Keratinocyte (primary cell): ENCODE results near the gene XKRX. TPM values are rescaled to one million over a fixed set of nuclear protein-coding genes. Genes with fewer than 3 reads are reported as not detected.

Source experiments
- DNase-seq: peaks from one replicate; pipeline ENCODE4 v3.0.0-alpha.2; 2011; ENCODE audit warnings: low read depth, missing footprints, low spot score
- FAIRE-seq: peaks from 2 replicates; lab custom pipeline; 2011; peaks lifted over from hg19 to GRCh38; lab: Jason Lieb, UNC
- H2AFZ ChIP-seq: 2 replicates; pipeline ENCODE4 v1.6.0; 2012; ENCODE audit warnings: low read length, control low read depth, inconsistent platforms; ENCODE audit not compliant: control insufficient read depth
- H3K27ac ChIP-seq: 2 replicates; pipeline ENCODE4 v1.5.1; 2011; ENCODE audit warnings: low read length; ENCODE audit not compliant: control insufficient read depth, insufficient read depth
- H3K27me3 ChIP-seq: 3 replicates; pipeline ENCODE4 v1.6.0; 2011; ENCODE audit warnings: low read length; ENCODE audit not compliant: control insufficient read depth, insufficient read depth; ENCODE audit errors: extremely low read depth
- H3K36me3 ChIP-seq, 2 experiments: 2 replicates in 1 of 2; 3 replicates in 1 of 2; pipeline ENCODE4 v1.5.1; 2011; ENCODE audit warnings: low read length in 2 of 2, mild to moderate bottlenecking in 1 of 2; ENCODE audit not compliant: control insufficient read depth in 2 of 2, insufficient read depth in 2 of 2; ENCODE audit errors: extremely low read depth in 1 of 2
- H3K4me1 ChIP-seq: 3 replicates; pipeline ENCODE4 v1.5.1; 2011; ENCODE audit warnings: low read length; ENCODE audit not compliant: control insufficient read depth, insufficient read depth; ENCODE audit errors: extremely low read depth
- H3K4me2 ChIP-seq: 3 replicates; pipeline ENCODE4 v1.6.0; 2011; ENCODE audit warnings: low read depth, low read length; ENCODE audit not compliant: control insufficient read depth, insufficient read depth; ENCODE audit errors: extremely low read depth
- H3K4me3 ChIP-seq, 3 experiments: fragments of 200-600 bp in 1 of 3; sonication (generic) in 1 of 3; 2 replicates in 2 of 3; 3 replicates in 1 of 3; pipeline ENCODE4 v1.5.1; 2011 to 2016; ENCODE audit warnings: low read length in 3 of 3, mild to moderate bottlenecking in 3 of 3, control low read depth in 2 of 3, inconsistent platforms in 1 of 3, low read depth in 1 of 3, mixed read lengths in 1 of 3, mixed run types in 1 of 3, moderate library complexity in 1 of 3; ENCODE audit not compliant: control insufficient read depth in 2 of 3, insufficient read depth in 2 of 3; ENCODE audit errors: extremely low read depth in 1 of 3
- H3K79me2 ChIP-seq: 2 replicates; pipeline ENCODE4 v1.6.0; 2012; ENCODE audit warnings: low read length; ENCODE audit not compliant: control insufficient read depth, insufficient read depth
- H3K9ac ChIP-seq: 3 replicates; pipeline ENCODE4 v1.6.0; 2011; ENCODE audit warnings: low read length; ENCODE audit not compliant: control insufficient read depth, insufficient read depth; ENCODE audit errors: extremely low read depth
- H3K9me1 ChIP-seq: 3 replicates; pipeline ENCODE4 v1.6.0; 2011; ENCODE audit warnings: low read length; ENCODE audit not compliant: control insufficient read depth, insufficient read depth; ENCODE audit errors: extremely low read depth
- H3K9me3 ChIP-seq: 2 replicates; pipeline ENCODE4 v1.5.1; 2012; ENCODE audit warnings: low read depth, low read length; ENCODE audit not compliant: control insufficient read depth
- H4K20me1 ChIP-seq: 3 replicates; pipeline ENCODE4 v1.6.0; 2011; ENCODE audit warnings: low read length; ENCODE audit not compliant: control insufficient read depth, insufficient read depth; ENCODE audit errors: extremely low read depth
- EZH2 ChIP-seq: IDR thresholded peaks from one replicate; pipeline ENCODE4 v1.6.1; 2012; ENCODE audit warnings: inconsistent platforms, mild to moderate bottlenecking, low read length, moderate library complexity
- dilution Hi-C: fragments of 300-500 bp; cut with MboI; formaldehyde crosslinking; loops from one replicate; pipeline ENCODE4 v1.7.0; 2020; ENCODE audit warnings: low sequenced_read_pairs; ENCODE audit not compliant: extremely low pct_ligation_motif_present
- polyA plus RNA-seq, 5 experiments: library from polyadenylated mRNA; depleted of rRNA in 3 of 5; stranded (reverse) in 3 of 5; stranded (forward) in 1 of 5; unstranded in 1 of 5; fragments of >200 nt; gene quantifications; 1 replicate in 1 of 5; 2 replicates in 3 of 5; 3 replicates in 1 of 5; pipeline versions ENCODE4 v1.2.1 to v1.2.3, GENCODE V29; 2011 to 2012; ENCODE audit warnings: missing spikeins in 2 of 5, low read depth in 1 of 5, low replicate concordance in 1 of 5
- TF ChIP-seq, protein P1 (sequence below), 3 experiments: IDR thresholded peaks in 1 of 3; conservative IDR thresholded peaks in 1 of 3; optimal IDR thresholded peaks in 1 of 3; 2 replicates in 2 of 3; 3 replicates in 1 of 3; pipeline versions ENCODE3 to v1.5.1; 2011; ENCODE audit warnings: low read length in 3 of 3, mild to moderate bottlenecking in 3 of 3, moderate library complexity in 2 of 3, control low read depth in 1 of 3, inconsistent platforms in 1 of 3; ENCODE audit not compliant: insufficient read depth in 2 of 3; ENCODE audit errors: extremely low read depth in 1 of 3

Gene XKRX
- polyA plus RNA-seq, 1 donor (not counting 4 experiments of a cell fraction or from before 2014, with no cell fraction given), result 0.26 TPM

DNA sequence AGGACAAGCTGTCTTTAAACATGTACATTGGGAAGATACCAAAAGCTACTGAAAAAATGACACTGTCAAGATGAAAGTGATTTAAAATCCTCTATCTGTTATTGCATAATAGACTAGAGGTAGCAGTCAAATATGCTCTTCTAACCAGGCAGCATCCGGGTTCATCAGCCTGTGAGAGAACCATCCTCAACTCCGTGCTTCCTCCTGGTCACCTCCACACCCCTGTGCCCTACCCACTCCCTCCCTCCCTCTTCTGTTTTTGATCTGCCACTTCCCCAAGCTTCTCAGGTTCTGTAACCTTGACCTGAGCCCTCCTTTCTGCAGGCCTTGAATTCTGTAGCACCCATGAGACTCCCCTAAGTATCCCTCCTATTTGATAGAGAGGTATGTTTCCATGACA is 60.4 kb downstream of the XKRX start:
- no peaks in the 10 kb centered on the region for H3K79me2 ChIP-seq
- DNase-seq (no peak), FAIRE-seq (no peak)
- no peak overlapping the region for H2AFZ ChIP-seq
- no peak overlapping the region for H3K4me3 ChIP-seq
- no peaks in the 10 kb centered on the region for H3K36me3 ChIP-seq
- TF ChIP-seq, protein P1, sequence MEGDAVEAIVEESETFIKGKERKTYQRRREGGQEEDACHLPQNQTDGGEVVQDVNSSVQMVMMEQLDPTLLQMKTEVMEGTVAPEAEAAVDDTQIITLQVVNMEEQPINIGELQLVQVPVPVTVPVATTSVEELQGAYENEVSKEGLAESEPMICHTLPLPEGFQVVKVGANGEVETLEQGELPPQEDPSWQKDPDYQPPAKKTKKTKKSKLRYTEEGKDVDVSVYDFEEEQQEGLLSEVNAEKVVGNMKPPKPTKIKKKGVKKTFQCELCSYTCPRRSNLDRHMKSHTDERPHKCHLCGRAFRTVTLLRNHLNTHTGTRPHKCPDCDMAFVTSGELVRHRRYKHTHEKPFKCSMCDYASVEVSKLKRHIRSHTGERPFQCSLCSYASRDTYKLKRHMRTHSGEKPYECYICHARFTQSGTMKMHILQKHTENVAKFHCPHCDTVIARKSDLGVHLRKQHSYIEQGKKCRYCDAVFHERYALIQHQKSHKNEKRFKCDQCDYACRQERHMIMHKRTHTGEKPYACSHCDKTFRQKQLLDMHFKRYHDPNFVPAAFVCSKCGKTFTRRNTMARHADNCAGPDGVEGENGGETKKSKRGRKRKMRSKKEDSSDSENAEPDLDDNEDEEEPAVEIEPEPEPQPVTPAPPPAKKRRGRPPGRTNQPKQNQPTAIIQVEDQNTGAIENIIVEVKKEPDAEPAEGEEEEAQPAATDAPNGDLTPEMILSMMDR (optimal IDR thresholded peaks at IDR 0.05 in 1 of 3, IDR thresholded peaks at IDR 0.05 in 1 of 3, conservative IDR thresholded peaks at IDR 0.05 in 1 of 3; ENCODE audit: extremely low read depth in 1 of 3, insufficient read depth in 2 of 3, low read length in 3 of 3), result no peak
- no peak for TF ChIP-seq EZH2
- no peak overlapping the region for H3K27ac ChIP-seq
- no peaks in the 10 kb centered on the region for H4K20me1 ChIP-seq
- H3K9me3 ChIP-seq, result no peaks in the 10 kb centered on the region
- no peak overlapping the region for H3K4me2 ChIP-seq
- dilution Hi-C loops, result no loop called here
- no peak overlapping the region for H3K9ac ChIP-seq
- no peaks in the 10 kb centered on the region for H3K9me1 ChIP-seq
- no peaks in the 10 kb centered on the region for H3K27me3 ChIP-seq
- no peaks in the 10 kb centered on the region for H3K4me1 ChIP-seq

DNA sequence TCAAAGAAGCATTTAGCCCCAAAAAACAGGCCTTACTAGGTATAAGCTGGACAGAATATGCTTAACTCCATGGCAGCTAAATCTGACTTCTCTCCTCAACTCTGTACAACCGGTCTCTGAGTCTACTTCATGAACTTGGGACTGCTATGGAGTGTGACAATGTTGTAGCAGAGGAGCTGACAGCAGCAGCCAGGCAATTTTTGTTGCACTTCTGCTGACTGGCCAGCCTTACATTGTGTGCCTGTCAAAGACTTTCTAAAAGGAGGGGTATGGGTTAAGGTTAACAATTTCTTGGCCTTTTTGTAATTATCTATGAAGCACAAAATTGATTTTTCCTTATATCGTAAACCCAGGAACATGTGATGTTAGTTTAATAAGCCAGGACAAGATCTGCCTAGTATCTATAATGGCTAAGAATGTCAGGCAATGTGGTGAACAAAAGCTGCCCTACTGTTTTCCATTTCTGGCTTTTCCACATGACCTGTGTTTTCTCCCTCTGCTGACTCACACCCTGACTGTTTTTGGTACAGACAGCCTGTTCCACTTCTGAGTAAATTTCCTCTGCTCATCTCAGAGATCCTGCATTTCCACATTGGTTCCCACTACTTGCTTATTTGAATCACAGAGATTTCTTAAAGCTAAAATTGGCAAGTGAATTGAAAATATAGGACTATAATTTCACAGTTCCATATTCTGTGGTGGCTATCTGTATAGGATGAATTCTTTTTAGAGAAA is 63.9 kb downstream of the XKRX start:
- dilution Hi-C loops, result no loop called here
- Histone ChIP-seq H3K4me3 (no peak overlapping the region), H3K79me2 (no peaks in the 10 kb centered on the region), H3K4me1 (no peaks in the 10 kb centered on the region), H3K9ac (no peak overlapping the region), H3K27me3 (no peaks in the 10 kb centered on the region), H3K27ac (no peak overlapping the region), H4K20me1 (no peaks in the 10 kb centered on the region), H3K9me1 (no peaks in the 10 kb centered on the region), H3K36me3 (no peaks in the 10 kb centered on the region), H2AFZ (no peak overlapping the region), H3K4me2 (no peak overlapping the region), H3K9me3 (no peaks in the 10 kb centered on the region)
- no peak for DNase-seq
- no peak for FAIRE-seq
- no peak for TF ChIP-seq EZH2
- TF ChIP-seq, protein P1 (optimal IDR thresholded peaks at IDR 0.05 in 1 of 3, IDR thresholded peaks at IDR 0.05 in 1 of 3, conservative IDR thresholded peaks at IDR 0.05 in 1 of 3; ENCODE audit: extremely low read depth in 1 of 3, insufficient read depth in 2 of 3, low read length in 3 of 3), result no peak

Other genes starting within 250 kb of the XKRX start
- 0.40 to 1.2 TPM (median 0.87 TPM) in 3 replicates for gene SYTL4, start 196.8 kb downstream of the XKRX start, polyA plus RNA-seq
- 22.0 to 29.5 TPM (median 28.3 TPM) in 3 replicates for gene CSTF2, start 108.5 kb downstream of the XKRX start, polyA plus RNA-seq
- gene NOX1, start 54.6 kb downstream of the XKRX start, polyA plus RNA-seq, result not detected in 3 replicates
- gene ARL13A, start 40.8 kb upstream of the XKRX start, polyA plus RNA-seq, result not detected in 3 replicates
- 7.4 to 15.4 TPM (median 12.1 TPM) in 3 replicates for gene TRMT2B, start 123.2 kb upstream of the XKRX start, polyA plus RNA-seq
- gene TMEM35A, start 150.0 kb upstream of the XKRX start, polyA plus RNA-seq, result 0.03 to 0.09 TPM in 2 of 3 replicates, not detected in the other
- 2.4 to 10.5 TPM (median 5.7 TPM) in 3 replicates for gene CENPI, start 169.3 kb upstream of the XKRX start, polyA plus RNA-seq